GM18526 (cell line): ENCODE measurements around the gene POU5F1.

Source experiments
- POLR2A ChIP-seq: IDR thresholded peaks from 3 replicates; pipeline ENCODE4 v1.6.1; 2011; ENCODE audit not compliant: insufficient read length; ENCODE audit errors: extremely low read depth

Gene POU5F1

DNA sequence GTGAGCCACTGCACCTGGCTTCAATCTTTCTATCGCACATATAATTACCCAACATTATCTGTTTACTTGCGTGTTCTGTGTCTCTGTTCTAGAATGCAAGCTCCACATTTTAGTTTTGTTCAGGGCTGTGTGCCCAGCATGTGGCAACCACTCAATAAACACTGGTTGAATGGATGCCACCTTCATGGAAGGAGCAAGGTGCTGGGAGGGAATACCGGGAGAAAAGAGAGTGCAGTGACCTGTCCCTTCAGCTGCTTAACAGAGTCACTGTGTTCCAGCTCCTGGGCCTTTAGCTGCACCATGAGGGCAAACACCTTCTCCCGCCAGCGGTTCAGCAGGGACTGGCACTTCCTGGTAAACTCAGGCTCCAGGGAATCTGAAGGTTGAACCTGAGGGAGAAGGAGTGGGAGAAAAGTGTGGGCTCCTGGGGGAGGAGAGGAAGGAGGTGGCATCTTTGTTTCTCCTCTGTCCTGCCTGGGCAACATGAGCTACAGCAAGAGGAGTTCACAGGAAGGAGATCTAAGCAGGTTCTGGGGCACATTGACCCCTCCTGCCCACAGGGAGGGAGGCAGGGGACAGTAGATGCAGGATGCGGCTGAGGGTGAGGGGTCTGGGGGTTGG lies 20.5 kb downstream of the POU5F1 start:
- TF ChIP-seq POLR2A, result no peak

GRCh38 chr6:31145386-31145785 lies 25.1 kb downstream of the POU5F1 start:
- no peak for TF ChIP-seq POLR2A

- TF ChIP-seq POLR2A, result no peak
Observed at GRCh38 chr6:31144970-31145340, 25.5 kb downstream of the POU5F1 start.

DNA sequence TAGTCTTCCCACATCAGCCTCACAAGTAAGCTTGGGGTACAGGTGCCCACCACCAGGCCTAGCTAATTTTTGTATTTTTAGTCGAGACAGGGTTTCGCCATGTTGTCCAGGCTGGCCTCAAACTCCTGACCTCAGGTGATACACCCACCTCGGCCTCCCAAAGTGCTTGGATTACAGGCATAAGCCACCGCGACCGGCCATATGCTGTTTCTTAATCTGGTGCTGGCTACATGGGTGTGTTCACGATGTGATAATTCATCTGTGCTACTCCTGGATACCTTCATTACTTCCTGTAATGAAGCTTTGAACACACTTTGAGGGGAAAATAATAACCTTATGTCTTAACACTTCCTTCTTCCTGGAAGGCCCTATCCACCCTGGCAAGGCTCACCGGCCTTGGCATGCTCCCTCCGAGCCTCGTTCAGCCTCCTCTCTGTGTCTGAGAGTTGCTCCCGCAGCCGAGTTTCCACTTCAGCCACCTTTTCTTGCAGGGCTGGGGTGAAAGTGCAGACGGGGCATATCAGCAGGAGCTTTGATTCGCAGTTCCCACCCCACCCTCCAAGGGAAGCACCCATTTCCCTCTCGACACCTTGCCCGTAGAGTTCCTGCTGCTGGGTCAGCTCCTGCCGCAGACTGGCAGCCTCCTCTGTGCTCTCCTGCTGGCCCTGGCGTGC lies 26.0 kb downstream of the POU5F1 start:
- no peak for TF ChIP-seq POLR2A

DNA sequence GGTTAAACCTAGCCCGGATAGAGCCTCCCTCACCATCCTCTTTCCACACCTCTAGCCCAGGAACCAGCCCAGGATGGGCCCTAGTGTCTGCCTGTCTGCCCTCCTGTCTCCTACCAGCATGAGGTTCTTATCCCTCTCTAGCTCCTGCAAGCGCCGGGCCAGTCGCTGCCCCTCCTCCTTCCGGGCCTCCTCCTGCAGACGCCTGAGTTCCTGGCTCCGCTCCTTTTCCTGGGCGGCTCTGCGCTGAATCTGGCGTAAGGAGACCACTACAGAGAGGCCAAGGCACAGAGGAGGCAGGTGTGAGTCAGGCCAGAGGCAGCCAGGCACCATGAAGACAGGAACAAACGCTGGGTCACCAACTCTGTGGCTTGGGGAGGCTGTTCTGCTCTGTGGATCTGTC lies 27.3 kb downstream of the POU5F1 start:
- TF ChIP-seq POLR2A, result no peak

- TF ChIP-seq POLR2A, result no peak
Observed at GRCh38 chr6:31142361-31142761, 28.1 kb downstream of the POU5F1 start.

DNA sequence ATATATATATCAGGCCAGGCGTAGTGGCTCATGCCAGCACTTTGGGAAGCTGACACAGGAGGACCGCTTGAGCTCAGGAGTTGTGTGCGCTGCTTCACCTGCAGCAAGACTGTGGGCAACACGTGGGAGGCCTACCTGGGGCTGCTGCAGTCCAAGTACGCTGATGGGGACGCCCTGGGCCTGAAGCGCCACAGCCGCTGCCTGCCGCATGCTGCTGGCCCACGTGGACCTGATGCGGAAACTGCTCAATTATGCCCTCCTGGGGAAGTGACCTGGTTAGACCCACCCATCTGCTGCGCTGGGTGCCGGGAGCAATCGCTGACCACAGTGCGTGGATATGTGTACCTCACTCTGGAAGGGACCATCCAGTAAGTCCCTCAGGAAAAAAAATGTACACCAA lies 29.8 kb downstream of the POU5F1 start:
- no peak for TF ChIP-seq POLR2A

GRCh38 chr6:31139599-31139998 lies 30.9 kb downstream of the POU5F1 start:
- no peak for TF ChIP-seq POLR2A

- TF ChIP-seq POLR2A, result no peak
Observed at GRCh38 chr6:31138982-31139381, 31.5 kb downstream of the POU5F1 start, which contains the start of gene PSORS1C2. Gene PSORS1C2 (minus strand): TSS chr6:31139066. CDS start chr6:31139026, 40 bp downstream.

DNA sequence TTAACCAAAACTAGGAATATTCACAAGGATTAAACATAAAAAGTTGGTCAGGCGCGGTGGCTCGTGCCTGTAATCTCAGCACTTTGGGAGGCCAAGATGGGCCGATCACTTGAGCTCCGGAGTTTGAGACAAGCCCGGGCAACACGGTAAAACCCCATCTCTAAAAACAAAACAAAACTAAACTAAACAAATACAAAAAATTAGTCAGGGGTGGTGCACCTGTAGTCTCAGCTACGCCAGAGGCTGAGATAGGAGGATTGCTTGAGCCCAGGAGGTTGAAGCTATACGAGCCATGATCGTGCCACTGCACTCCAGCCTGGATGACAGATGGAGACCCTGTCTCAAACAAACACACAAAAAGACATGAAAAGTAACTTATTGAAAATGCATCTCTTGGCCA lies 34.8 kb downstream of the POU5F1 start:
- no peak for TF ChIP-seq POLR2A

GRCh38 chr6:31132806-31133205 lies 37.7 kb downstream of the POU5F1 start:
- TF ChIP-seq POLR2A, result no peak

DNA sequence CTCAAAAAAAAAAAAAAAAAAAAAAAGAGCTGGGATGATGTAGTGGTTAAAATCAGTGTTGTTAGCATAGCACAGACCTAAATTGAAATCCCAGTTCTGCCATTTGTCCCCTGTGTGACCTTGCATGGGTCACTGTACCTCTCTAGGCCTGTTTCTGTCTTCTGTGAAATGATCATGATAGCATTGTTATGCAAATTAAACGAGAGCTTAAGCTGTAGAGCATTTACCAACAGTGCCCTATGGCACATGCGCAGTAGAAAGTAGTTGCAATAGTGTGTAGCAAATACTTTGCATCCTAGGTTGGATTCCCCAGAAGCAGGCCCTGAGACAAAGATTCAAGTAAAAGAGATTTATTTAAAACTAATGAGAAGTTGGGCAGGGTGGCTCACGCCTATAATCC lies 38.9 kb downstream of the POU5F1 start:
- no peak for TF ChIP-seq POLR2A

GRCh38 chr6:31130751-31131150 lies 39.7 kb downstream of the POU5F1 start:
- no peak for TF ChIP-seq POLR2A

- TF ChIP-seq POLR2A, result no peak
Observed at GRCh38 chr6:31129130-31129529, 41.4 kb downstream of the POU5F1 start.

DNA sequence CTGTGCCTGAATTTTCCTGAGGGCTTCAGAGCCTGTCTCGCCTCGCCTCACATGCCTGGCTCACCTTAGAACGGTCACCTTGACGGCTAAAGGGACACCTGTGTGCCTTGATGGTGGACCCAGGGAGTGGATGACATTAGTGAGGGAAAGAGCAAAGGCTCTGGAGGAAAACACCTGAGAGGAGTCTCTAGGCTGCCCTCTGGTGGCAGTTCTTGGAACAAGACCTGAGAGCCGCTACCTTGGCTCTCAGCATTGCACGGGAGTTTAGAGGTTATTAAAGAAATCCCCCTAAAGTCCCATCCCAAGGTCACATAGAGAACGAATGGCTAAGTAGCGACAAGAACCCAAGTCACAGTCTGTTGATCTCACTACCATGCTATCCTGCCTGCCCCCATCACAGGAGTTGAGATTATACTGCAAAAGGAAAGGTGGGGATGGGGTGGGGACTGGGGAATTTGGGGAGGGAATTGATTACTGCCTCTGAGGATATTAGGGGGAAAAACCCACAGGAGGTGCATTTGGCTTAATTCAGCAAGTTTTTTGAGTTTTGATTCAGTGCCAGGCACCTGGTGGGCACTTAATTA lies 42.3 kb downstream of the POU5F1 start:
- no peak for TF ChIP-seq POLR2A

- TF ChIP-seq POLR2A, result no peak
Observed at GRCh38 chr6:31126396-31127175, 43.9 kb downstream of the POU5F1 start.
